Lung microvascular endothelial cell (primary cell): Measurements from ENCODE around the gene FOXJ3. TPM values are rescaled to one million over a fixed set of nuclear protein-coding genes. Genes with fewer than 3 reads are reported as not detected.

Experiments
- DNase-seq, 2 donors: peaks; one replicate each; pipeline versions ENCODE4 v3.0.0 to v3.0.0-alpha.2; 2010; ENCODE audit warnings: low read depth in 2 of 2
- total RNA-seq: library from RNA; depleted of rRNA; stranded (reverse); fragments of >200 nt; gene quantifications from 2 replicates; pipeline ENCODE4 v1.2.1, GENCODE V29; 2014

Gene FOXJ3
- total RNA-seq, 1 donor from 2014 or later = 27.8 TPM

- no peak for DNase-seq
Observed at GRCh38 chr1:42311897-42312296, 23.1 kb downstream of the FOXJ3 start.

GRCh38 chr1:42311138-42311537, 23.9 kb downstream of the FOXJ3 start:
- peak in 1 of 2 donors; percentile 56 for DNase-seq

DNA sequence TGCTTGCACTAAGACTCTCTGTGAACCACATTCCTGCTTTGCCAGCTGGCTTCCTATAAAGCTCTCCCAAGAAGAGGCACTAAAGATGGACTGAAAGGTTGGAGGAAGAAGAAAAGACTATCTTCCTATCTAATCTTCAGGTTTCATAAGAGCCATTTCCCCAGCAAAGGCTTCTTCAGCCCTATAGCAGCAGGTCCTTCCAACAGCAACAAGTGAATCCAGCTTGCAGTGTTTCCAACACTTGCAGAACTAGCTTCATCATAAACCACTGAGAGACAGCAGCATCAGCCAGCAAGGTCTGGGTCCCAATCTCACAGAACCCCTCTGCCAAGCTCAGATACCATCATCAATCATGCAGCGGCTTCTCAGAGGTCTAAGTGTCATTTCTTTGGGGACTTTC, 28.1 kb downstream of the FOXJ3 start:
- no peak for DNase-seq

DNA sequence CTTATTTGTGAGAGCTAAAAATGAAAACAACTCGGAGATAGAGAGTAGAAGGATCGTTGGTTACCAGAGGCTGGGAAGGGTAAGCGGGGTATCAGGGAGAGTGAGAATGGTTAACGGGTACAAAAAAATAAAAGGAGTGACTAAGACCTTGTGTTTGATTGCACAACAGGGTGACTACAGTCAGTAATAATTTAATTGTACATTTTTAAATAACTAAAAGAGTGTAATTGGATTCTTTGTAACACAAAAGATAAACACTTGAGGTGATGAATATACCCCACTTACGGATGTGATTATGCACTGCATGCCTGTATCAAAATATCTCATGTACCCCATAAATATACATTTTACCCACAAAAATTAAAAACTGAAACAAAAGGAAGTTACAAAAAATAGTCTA, 29.4 kb downstream of the FOXJ3 start:
- DNase-seq = no peak

DNA sequence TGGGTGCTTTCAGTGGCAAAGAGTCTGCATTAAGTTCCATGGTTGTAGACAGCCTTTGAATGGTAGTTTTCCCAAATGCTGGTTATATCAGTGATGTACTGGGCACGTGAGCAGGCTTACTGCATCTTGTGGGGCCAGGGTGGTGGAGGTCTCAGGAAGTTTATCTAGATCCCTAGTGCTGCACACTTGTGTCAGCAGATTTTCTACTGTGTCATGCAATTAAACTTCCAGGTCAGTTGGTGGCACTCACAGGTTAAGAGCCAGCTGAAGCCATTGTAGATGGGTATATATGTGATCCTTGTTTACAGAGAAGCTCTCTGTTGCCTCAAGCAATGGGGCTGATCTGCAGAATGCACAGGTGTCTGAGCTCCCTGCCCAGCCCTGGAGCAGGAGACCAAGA, 33.0 kb downstream of the FOXJ3 start:
- no peak for DNase-seq

DNA sequence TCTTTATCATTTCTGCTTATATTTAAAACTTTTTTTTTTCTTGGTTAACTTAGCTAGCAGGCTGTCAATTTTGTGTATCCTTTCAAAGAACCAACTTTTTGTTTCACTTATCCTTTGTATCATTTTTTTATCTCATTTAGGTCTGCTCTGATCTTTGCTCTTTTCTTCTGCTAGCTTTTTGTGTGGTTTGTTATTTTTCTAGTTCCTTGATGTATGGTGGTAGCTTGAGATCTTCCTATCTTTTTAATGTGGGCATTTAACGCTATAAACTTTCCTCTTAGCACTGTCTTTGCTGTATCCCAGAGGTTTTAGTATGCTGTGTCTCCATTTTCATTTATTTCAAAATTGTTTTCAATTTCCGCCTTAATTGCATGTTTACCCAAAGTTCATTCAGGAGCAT, 36.5 kb downstream of the FOXJ3 start:
- no peak for DNase-seq

DNA sequence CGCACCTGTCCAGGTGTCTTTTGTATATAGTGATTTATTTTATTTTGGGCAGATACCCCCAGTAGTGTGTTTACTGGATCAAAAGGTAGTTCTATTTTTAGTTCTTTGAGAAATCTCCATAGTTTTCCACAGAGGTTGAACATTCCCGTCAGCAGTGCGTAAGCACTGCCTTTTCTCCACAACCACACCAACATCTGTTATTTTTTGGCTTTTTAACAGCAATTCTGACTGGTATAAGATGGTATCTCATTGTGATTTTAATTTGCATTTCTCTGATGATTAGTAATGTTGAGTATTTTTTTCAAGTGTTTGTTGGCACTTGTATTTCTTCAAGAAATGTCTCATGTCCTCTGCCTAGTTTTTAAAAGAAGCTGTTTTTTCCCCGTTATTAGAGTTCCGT, 39.2 kb downstream of the FOXJ3 start:
- DNase-seq = no peak

DNA sequence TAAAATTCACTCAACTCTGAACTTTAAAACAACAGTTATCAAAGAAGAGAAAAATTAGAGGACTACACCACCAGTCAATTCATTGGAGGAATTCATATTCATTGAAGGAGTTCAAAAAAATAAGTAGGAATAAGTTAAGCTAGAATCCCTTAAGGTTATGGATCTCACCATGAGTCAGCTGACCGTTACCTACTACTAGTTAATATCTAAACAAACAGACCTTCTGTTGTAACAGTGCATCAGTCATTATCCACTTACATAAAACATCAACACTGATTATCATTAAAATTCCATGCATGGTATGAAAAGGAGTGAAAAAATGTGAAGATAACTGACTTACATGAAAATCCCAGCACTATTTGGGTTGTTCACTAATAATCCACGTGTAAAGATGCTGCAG, 44.9 kb downstream of the FOXJ3 start:
- DNase-seq = no peak

- no peak for DNase-seq
Observed at GRCh38 chr1:42288311-42288985, 46.6 kb downstream of the FOXJ3 start.

- peak in 1 of 2 donors; percentile 57 for DNase-seq
Observed at GRCh38 chr1:42282867-42283583, 52.0 kb downstream of the FOXJ3 start.

GRCh38 chr1:42282024-42282579, 52.9 kb downstream of the FOXJ3 start:
- peak in 1 of 2 donors; percentile 59 for DNase-seq

- no peak for DNase-seq
Observed at GRCh38 chr1:42280821-42281220, 54.2 kb downstream of the FOXJ3 start.

DNA sequence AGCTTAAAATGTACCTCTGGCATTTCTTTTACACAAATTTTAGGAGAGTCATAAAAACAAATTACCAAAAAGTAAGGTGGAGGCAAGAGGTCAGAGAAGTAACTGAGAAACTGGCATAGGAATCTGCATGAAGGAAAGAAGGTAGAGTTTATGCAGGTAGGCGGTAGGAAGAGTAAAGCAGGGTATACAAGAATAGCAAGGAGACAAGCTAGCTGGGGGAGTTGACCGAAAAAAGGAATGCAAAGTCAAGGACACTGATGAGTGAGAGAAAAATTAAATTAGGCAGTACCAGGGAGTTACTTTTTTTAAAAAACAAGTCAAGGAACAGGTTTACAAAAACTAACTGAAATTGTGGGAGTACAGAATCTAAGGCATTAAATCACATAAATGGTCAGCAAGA, 56.0 kb downstream of the FOXJ3 start:
- no peak for DNase-seq

- DNase-seq = no peak
Observed at GRCh38 chr1:42272920-42273319, 62.1 kb downstream of the FOXJ3 start.

DNA sequence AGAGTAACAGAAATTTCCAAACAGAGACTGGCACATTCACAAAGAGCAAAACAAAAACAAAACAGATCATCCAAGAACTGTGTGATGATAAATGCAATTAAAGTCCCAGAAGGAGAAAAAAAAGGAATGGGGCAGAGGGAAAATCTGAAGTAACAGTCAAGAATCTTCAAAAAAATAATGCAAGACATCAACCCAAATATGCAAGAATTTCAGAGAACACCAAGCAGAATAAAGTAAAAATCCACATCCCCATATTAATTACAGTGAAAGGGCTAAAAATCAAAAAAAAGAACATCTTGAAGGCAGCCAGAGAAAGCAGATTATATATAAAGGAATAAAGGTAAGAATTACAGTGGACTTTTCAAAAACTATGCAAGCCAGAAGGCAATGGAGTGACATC, 67.1 kb downstream of the FOXJ3 start:
- DNase-seq = no peak

DNA sequence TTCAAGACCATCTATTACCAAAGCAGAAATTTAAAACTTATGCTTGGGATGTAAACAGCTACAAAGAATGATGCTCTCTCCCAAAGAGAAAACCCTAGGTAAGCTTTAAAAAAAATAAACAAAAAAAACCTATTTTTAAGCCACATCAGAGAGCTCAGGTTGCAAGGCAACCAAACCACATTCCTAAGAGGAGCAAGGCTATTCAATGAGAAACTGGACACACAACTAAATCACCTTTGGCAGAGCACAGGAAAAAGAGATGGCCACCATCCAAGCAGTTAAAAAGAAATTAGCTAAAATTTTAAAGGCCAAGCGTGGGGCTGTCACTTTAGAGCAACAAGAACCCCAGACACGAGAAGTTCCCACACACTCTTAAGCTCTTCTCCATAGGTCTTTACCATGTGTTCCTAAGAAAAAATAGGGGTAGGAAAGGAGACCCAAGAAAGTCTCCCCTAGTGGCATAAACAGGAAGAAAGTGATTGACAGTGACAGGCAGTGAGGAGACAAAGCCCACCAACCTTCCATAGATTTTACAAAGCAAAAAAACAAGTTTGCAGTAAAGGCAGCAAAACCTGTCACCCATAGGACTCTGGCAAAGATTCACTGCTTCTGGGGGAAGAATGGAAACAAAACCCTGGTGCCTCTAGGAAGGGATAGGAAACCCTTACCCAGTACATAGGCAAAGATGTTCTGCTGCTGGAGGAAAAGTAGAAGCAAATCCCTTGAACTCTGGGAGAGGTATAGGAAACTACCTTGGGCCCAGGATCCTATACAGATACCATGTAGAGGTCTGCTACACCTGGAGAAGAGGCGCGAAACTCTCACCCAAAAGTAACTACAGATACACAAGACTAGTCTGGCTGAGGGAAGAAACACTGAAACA, 68.5 kb downstream of the FOXJ3 start:
- peak in 1 of 2 donors; percentile 7 for DNase-seq

DNA sequence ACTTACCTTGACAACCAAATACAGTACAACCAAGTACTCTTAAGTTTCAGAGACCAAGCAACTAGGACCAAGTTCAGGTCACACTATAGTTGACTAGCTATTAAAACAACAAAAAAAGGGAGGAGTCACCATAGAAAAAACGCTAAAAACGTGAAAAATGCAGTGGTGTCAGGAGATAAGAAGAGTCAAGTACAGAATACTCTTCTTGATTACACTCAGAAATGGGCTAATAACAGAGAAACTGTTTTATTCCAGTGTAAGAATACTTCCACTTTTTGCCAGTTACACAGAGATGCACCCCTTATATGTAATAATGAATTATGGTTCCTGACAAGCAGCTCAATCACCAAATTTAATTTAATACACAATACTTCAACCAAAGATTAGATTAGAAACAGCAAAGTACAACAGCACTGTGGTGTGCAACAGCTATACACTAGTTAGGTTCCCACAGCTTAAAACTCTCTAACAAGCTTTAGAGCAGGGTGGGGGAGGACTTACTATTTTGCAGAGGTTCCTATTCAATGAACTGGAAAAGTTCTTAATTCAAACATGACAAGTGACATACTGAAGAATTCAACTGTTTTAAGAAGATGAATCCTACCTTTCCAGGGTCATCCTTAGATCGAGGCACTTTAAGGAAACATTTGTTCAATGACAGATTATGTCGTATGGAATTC, 70.4 kb downstream of the FOXJ3 start:
- no peak for DNase-seq

GRCh38 chr1:42263019-42263418, 72.0 kb downstream of the FOXJ3 start:
- DNase-seq = no peak

DNA sequence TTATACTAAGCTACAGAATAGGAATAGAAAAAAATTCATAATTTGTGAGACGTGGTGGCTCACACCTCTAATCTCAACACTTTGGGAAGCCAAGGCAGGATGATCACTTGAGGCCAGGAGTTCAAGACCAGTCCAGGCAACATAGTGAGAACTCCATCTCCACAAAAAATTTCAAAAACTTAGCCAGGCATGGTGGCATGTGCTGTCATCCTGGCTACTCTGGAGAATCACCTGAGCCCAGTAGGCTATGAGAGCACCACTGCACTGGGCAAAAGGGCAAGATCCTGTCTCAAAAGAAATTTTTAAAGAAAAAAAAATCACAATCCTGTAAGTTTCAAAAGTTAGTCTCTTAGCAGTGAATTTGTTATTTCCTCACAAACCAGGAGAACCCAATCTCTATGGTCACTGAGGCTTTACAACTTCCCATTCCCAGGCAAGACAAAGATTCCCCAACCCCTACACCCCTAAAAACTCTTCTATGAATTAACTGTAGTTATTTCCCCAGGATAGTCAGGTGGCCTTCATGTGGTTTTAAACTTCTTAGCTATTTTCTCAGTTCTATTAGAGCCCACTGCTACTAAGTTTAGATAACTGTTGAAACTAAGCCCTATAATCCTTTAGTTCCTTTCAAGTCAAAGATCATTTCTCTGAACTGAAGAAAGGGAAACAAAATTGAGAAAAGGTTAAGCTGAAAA, 74.5 kb downstream of the FOXJ3 start:
- no peak for DNase-seq

DNA sequence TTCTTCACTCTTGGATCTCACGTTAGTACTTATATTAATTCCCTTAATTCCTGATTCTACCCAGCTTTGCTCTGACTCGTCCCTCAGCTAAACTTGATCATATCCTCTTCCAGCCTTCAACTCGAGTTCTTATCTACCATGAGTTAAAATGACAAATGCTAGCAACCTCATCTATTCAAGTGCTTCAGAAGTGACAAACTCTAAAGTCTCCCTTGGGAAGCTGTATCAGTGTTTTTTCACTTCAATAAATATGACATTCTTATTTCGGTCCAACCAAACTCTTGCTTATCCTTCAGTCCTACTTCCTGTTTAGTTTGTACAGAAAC, 75.3 kb downstream of the FOXJ3 start:
- DNase-seq = no peak
